Measurements from ENCODE around the gene OSBPL9.

GRCh38 chr1:51675177-51675780 lies 58.4 kb downstream of the OSBPL9 start:
- no peak for TF ChIP-seq CTCF (IDR thresholded peaks at IDR 0.05)
- no peak for TF ChIP-seq POLR2AphosphoS5 (IDR thresholded peaks at IDR 0.05)
- no peak for TF ChIP-seq EP300 (IDR thresholded peaks at IDR 0.05)
- no peak for TF ChIP-seq POLR2A (IDR thresholded peaks at IDR 0.05)
